Measurements from ENCODE around the gene SEMA3F.

Gene SEMA3F

GRCh38 chr3:50203809-50204803 is 49.0 kb downstream of the SEMA3F start:
- TF ChIP-seq CTCF (conservative IDR thresholded peaks at IDR 0.05; ENCODE audit: low read depth) = no peak
- POLR2A ChIA-PET (ENCODE audit: low non-redundant PET) = interaction anchor here (0.6 kb wide), 1 partner anchor 146 kb away, joined by 5 read pairs; no protein-coding TSS in a partner anchor
- CTCF ChIA-PET = interaction anchor here (0.6 to 1.2 kb wide), 3 partner anchors 9 to 22 kb away, joined by 3 to 4 read pairs (median 3); no protein-coding TSS in a partner anchor
- DNase-seq (ENCODE audit: low spot score) = no peak
- H3K27ac ChIP-seq = no peak overlapping the region

GRCh38 chr3:50204804-50205412 is 49.8 kb downstream of the SEMA3F start, which contains the start of gene SLC38A3:
Gene SLC38A3 (plus strand): TSS chr3:50205271. CDS start chr3:50214200, 8,929 bp downstream.
- ChIA-PET POLR2A (ENCODE audit: low non-redundant PET) (no interaction called here), CTCF (interaction anchor here (0.6 kb wide), 1 partner anchor 10 kb away, joined by 3 read pairs; no protein-coding TSS in a partner anchor)
- H3K27ac ChIP-seq = no peak within 1 kb of the TSS
- DNase-seq (ENCODE audit: low spot score) = no peak
- no peak for TF ChIP-seq CTCF (conservative IDR thresholded peaks at IDR 0.05; ENCODE audit: low read depth)

- ChIA-PET POLR2A (ENCODE audit: low non-redundant PET) (no interaction called here), CTCF (interaction anchor here (0.6 kb wide), 1 partner anchor 337 kb away, joined by 3 read pairs; no protein-coding TSS in a partner anchor)
Observed at GRCh38 chr3:50205413-50206276, 50.5 kb downstream of the SEMA3F start.

GRCh38 chr3:50207359-50208042 is 52.4 kb downstream of the SEMA3F start:
- TF ChIP-seq CTCF (conservative IDR thresholded peaks at IDR 0.05; ENCODE audit: low read depth) = no peak
- DNase-seq (ENCODE audit: low spot score) = no peak
- H3K27ac ChIP-seq = no peak overlapping the region
- ChIA-PET POLR2A (ENCODE audit: low non-redundant PET) (no interaction called here), CTCF (no interaction called here)

More at GRCh38 chr3:50205413-50206276, 50.5 kb downstream of the SEMA3F start:
- TF ChIP-seq CTCF (conservative IDR thresholded peaks at IDR 0.05; ENCODE audit: low read depth) = no peak
- DNase-seq (ENCODE audit: low spot score) = no peak
- H3K27ac ChIP-seq = no peak overlapping the region

- TF ChIP-seq CTCF (conservative IDR thresholded peaks at IDR 0.05; ENCODE audit: low read depth) = no peak
Observed at GRCh38 chr3:50208677-50209344, 53.7 kb downstream of the SEMA3F start.

More at GRCh38 chr3:50208677-50209344, 53.7 kb downstream of the SEMA3F start:
- no peak overlapping the region for H3K27ac ChIP-seq
- CTCF ChIA-PET = no interaction called here
- POLR2A ChIA-PET (ENCODE audit: low non-redundant PET) = no interaction called here
- DNase-seq (ENCODE audit: low spot score) = no peak
